ENCODE data around the gene MAPK9.

Gene MAPK9

DNA sequence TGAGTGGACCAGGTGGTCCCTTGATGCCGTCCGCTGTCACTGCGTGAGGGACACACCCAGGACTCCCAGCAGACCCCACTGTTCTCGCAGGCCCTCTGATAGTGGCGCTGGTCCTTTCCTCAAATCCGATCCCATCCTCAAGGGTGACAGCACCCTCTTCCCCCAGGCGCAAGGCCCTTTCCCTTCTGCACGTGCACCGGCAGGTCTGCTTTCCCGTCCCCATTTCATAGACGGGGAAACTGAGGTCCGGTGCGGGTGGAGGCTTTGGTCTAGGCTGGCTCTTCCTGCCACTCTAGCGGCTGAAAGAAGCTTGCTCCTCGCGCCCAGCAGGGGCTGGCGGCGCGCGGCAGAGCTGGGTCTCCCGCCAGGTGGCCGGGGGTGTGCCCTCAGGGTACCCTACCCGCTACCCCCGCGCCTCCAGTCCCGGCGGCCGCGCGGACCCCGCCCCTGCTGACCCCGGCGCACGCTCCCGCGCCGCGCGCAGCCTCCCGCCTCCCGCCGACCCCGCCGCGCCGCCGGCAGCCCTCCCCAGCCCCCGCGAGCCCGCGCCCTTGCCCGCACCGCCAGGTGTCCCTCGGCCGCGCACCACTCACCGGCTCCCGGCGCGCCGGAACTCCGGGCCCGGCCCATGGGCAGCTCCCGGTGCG lies 83.3 kb downstream of the MAPK9 start:
- peak in 2 of 3 donors; percentile 40 to 55 for DNase-seq
- 3% methylated on average over 60 of the region's 65 CpGs for WGBS (ENCODE audit: insufficient coverage)
- POLR2A ChIA-PET: interaction anchor here (0.6 kb wide), 1 partner anchor 784 kb away, joined by 3 read pairs; no protein-coding TSS in a partner anchor

GRCh38 chr5:180208038-180208434 lies 83.8 kb downstream of the MAPK9 start:
- ChIA-PET POLR2A (no interaction called here), CTCF (interaction anchor here (0.7 to 2.4 kb wide), 6 partner anchors 33 to 83 kb away, joined by 3 to 7 read pairs (median 5); no protein-coding TSS in a partner anchor)
- Histone ChIP-seq H3K4me1 (ENCODE audit: control extremely low read depth in 1 of 4, control insufficient read depth in 4 of 4, insufficient read depth in 4 of 4, low read length in 3 of 4) (peaks cover 0 to 21% (median 11%) of the 10 kb centered on the region in 4 experiments), H3K27ac (ENCODE audit: insufficient read depth in 1 of 2, low read depth in 1 of 2, low read length in 2 of 2, poor library complexity in 1 of 2, severe bottlenecking in 2 of 2) (no peak overlapping the region), H3K4me3 (ENCODE audit: control insufficient read depth in 1 of 7, extremely low read depth in 1 of 7, insufficient read depth in 4 of 7, low read depth in 2 of 7, low read length in 6 of 7) (peak overlapping the region in 3 of 7 experiments; percentile 50 to 69 (median 57)), H3K27me3 (replicated peaks in 2 of 5; ENCODE audit: control insufficient read depth in 4 of 5, insufficient read depth in 5 of 5, low read length in 4 of 5) (peaks cover 0 to 26% (median 11%) of the 10 kb centered on the region in 5 experiments), H3K9me3 (ENCODE audit: control extremely low read depth in 1 of 5, control insufficient read depth in 4 of 5, insufficient read depth in 2 of 5, low read depth in 1 of 5, low read length in 4 of 5) (no peaks in the 10 kb centered on the region), H3K36me3 (ENCODE audit: control insufficient read depth in 4 of 4, insufficient read depth in 4 of 4, low read length in 3 of 4) (no peaks in the 10 kb centered on the region)
- 46% methylated on average over 10 of the region's 14 CpGs for WGBS (ENCODE audit: insufficient coverage)
- DNase-seq: no peak

More for the DNA sequence above, 83.3 kb downstream of the MAPK9 start:
- Histone ChIP-seq H3K27ac (ENCODE audit: insufficient read depth in 1 of 2, low read depth in 1 of 2, low read length in 2 of 2, poor library complexity in 1 of 2, severe bottlenecking in 2 of 2) (no peak overlapping the region), H3K36me3 (ENCODE audit: control insufficient read depth in 4 of 4, insufficient read depth in 4 of 4, low read length in 3 of 4) (no peaks in the 10 kb centered on the region), H3K27me3 (replicated peaks in 2 of 5; ENCODE audit: control insufficient read depth in 4 of 5, insufficient read depth in 5 of 5, low read length in 4 of 5) (peaks cover 0 to 26% (median 11%) of the 10 kb centered on the region in 5 experiments), H3K9me3 (ENCODE audit: control extremely low read depth in 1 of 5, control insufficient read depth in 4 of 5, insufficient read depth in 2 of 5, low read depth in 1 of 5, low read length in 4 of 5) (no peaks in the 10 kb centered on the region), H3K4me1 (ENCODE audit: control extremely low read depth in 1 of 4, control insufficient read depth in 4 of 4, insufficient read depth in 4 of 4, low read length in 3 of 4) (peaks cover 0 to 23% (median 11%) of the 10 kb centered on the region in 4 experiments), H3K4me3 (ENCODE audit: control insufficient read depth in 1 of 7, extremely low read depth in 1 of 7, insufficient read depth in 4 of 7, low read depth in 2 of 7, low read length in 6 of 7) (peak overlapping the region in 6 of 7 experiments; percentile 26 to 69 (median 51))
- CTCF ChIA-PET: interaction anchor here (0.7 to 2.4 kb wide), 6 partner anchors 32 to 83 kb away, joined by 3 to 7 read pairs (median 5); no protein-coding TSS in a partner anchor

DNA sequence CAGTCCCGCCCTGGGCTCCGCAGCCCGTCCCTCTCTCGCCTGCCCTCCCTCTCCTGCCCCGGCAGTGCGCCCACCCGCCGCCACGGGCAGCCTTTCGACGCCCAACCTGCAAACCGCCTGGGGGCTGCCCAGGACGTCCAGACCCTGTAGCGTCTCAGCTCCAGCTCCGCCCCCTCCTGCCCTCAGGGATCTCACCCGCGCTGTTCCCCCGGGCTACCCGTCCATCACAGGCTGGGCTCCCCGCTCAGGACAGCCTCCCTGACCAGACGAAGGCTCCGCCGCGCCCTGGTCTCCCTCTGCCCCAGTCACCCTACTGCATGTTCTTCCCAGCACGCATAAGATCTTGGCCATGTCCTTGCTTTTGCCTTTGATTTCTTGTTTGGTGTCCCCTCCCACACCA lies 84.3 kb downstream of the MAPK9 start:
- Histone ChIP-seq H3K27me3 (replicated peaks in 2 of 5; ENCODE audit: control insufficient read depth in 4 of 5, insufficient read depth in 5 of 5, low read length in 4 of 5) (peaks cover 0 to 26% (median 11%) of the 10 kb centered on the region in 5 experiments), H3K36me3 (ENCODE audit: control insufficient read depth in 4 of 4, insufficient read depth in 4 of 4, low read length in 3 of 4) (no peaks in the 10 kb centered on the region), H3K4me3 (ENCODE audit: control insufficient read depth in 1 of 7, extremely low read depth in 1 of 7, insufficient read depth in 4 of 7, low read depth in 2 of 7, low read length in 6 of 7) (no peak overlapping the region), H3K9me3 (ENCODE audit: control extremely low read depth in 1 of 5, control insufficient read depth in 4 of 5, insufficient read depth in 2 of 5, low read depth in 1 of 5, low read length in 4 of 5) (no peaks in the 10 kb centered on the region), H3K27ac (ENCODE audit: insufficient read depth in 1 of 2, low read depth in 1 of 2, low read length in 2 of 2, poor library complexity in 1 of 2, severe bottlenecking in 2 of 2) (no peak overlapping the region), H3K4me1 (ENCODE audit: control extremely low read depth in 1 of 4, control insufficient read depth in 4 of 4, insufficient read depth in 4 of 4, low read length in 3 of 4) (peaks cover 0 to 17% (median 8%) of the 10 kb centered on the region in 4 experiments)
- WGBS (ENCODE audit: insufficient coverage): 61% methylated on average over 24 of the region's 25 CpGs
- DNase-seq: no peak
- ChIA-PET POLR2A (no interaction called here), CTCF (interaction anchor here (0.7 to 2.1 kb wide), 4 partner anchors 74 to 80 kb away, joined by 3 to 7 read pairs (median 3); no protein-coding TSS in a partner anchor)

GRCh38 chr5:180206993-180207392 lies 84.9 kb downstream of the MAPK9 start:
- Histone ChIP-seq H3K4me1 (ENCODE audit: control extremely low read depth in 1 of 4, control insufficient read depth in 4 of 4, insufficient read depth in 4 of 4, low read length in 3 of 4) (peaks cover 0 to 13% (median 8%) of the 10 kb centered on the region in 4 experiments), H3K9me3 (ENCODE audit: control extremely low read depth in 1 of 5, control insufficient read depth in 4 of 5, insufficient read depth in 2 of 5, low read depth in 1 of 5, low read length in 4 of 5) (no peaks in the 10 kb centered on the region), H3K36me3 (ENCODE audit: control insufficient read depth in 4 of 4, insufficient read depth in 4 of 4, low read length in 3 of 4) (no peaks in the 10 kb centered on the region), H3K27ac (ENCODE audit: insufficient read depth in 1 of 2, low read depth in 1 of 2, low read length in 2 of 2, poor library complexity in 1 of 2, severe bottlenecking in 2 of 2) (no peak overlapping the region), H3K4me3 (ENCODE audit: control insufficient read depth in 1 of 7, extremely low read depth in 1 of 7, insufficient read depth in 4 of 7, low read depth in 2 of 7, low read length in 6 of 7) (no peak overlapping the region), H3K27me3 (replicated peaks in 2 of 5; ENCODE audit: control insufficient read depth in 4 of 5, insufficient read depth in 5 of 5, low read length in 4 of 5) (peaks cover 0 to 26% (median 11%) of the 10 kb centered on the region in 5 experiments)
- no peak for DNase-seq
- ChIA-PET CTCF (interaction anchor here (0.7 to 0.9 kb wide), 2 partner anchors 73 to 78 kb away, joined by 3 read pairs; no protein-coding TSS in a partner anchor), POLR2A (no interaction called here)
- WGBS (ENCODE audit: insufficient coverage): 88% methylated on average over 7 of the region's 11 CpGs

GRCh38 chr5:180205916-180206315 lies 86.0 kb downstream of the MAPK9 start:
- Histone ChIP-seq H3K4me1 (ENCODE audit: control extremely low read depth in 1 of 4, control insufficient read depth in 4 of 4, insufficient read depth in 4 of 4, low read length in 3 of 4) (peaks cover 0 to 13% (median 8%) of the 10 kb centered on the region in 4 experiments), H3K27ac (ENCODE audit: insufficient read depth in 1 of 2, low read depth in 1 of 2, low read length in 2 of 2, poor library complexity in 1 of 2, severe bottlenecking in 2 of 2) (no peak overlapping the region), H3K36me3 (ENCODE audit: control insufficient read depth in 4 of 4, insufficient read depth in 4 of 4, low read length in 3 of 4) (no peaks in the 10 kb centered on the region), H3K9me3 (ENCODE audit: control extremely low read depth in 1 of 5, control insufficient read depth in 4 of 5, insufficient read depth in 2 of 5, low read depth in 1 of 5, low read length in 4 of 5) (no peaks in the 10 kb centered on the region), H3K4me3 (ENCODE audit: control insufficient read depth in 1 of 7, extremely low read depth in 1 of 7, insufficient read depth in 4 of 7, low read depth in 2 of 7, low read length in 6 of 7) (no peak overlapping the region), H3K27me3 (replicated peaks in 2 of 5; ENCODE audit: control insufficient read depth in 4 of 5, insufficient read depth in 5 of 5, low read length in 4 of 5) (peaks cover 0 to 26% (median 11%) of the 10 kb centered on the region in 5 experiments)
- POLR2A ChIA-PET: no interaction called here
- no peak for DNase-seq
- no CpG with 5 or more reads among the region's 1 CpG for WGBS (ENCODE audit: insufficient coverage)
- CTCF ChIA-PET: interaction anchor here (0.8 kb wide), 2 partner anchors 11 to 108 kb away, joined by 3 read pairs; no protein-coding TSS in a partner anchor

DNA sequence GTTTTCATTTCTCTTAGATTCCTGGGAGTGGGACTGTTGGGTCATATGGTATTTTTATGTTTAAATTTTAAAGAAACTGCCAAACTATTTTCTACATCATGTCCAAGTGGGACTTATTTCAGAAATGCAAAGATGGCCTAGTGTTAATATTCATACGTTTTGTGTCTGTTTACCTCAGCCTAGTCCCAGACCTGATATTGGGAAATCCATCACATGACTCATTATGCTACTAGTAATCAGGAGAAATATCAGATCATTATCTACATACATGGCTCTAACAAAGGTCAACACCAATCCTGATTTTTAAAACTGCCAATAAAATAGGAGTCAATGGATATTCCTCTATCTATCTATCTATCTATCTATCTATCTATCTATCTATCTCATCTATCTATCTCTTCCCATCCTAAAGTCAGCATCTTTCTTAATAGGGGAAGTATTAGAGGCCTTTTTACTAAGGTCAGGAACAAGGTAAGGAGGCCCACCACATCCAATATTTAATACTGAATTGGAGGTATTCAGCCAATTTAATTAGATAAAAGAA lies 87.5 kb downstream of the MAPK9 start:
- DNase-seq: no peak
- H3K4me1 ChIP-seq (ENCODE audit: control extremely low read depth in 1 of 4, control insufficient read depth in 4 of 4, insufficient read depth in 4 of 4, low read length in 3 of 4): peaks cover 0 to 12% (median 7%) of the 10 kb centered on the region in 4 experiments
- H3K27ac ChIP-seq (ENCODE audit: insufficient read depth in 1 of 2, low read depth in 1 of 2, low read length in 2 of 2, poor library complexity in 1 of 2, severe bottlenecking in 2 of 2): no peak overlapping the region
- ChIA-PET CTCF (interaction anchor here (1.0 kb wide), 1 partner anchor 76 kb away, joined by 3 read pairs; no protein-coding TSS in a partner anchor), POLR2A (no interaction called here)
- no peaks in the 10 kb centered on the region for H3K9me3 ChIP-seq (ENCODE audit: control extremely low read depth in 1 of 5, control insufficient read depth in 4 of 5, insufficient read depth in 2 of 5, low read depth in 1 of 5, low read length in 4 of 5)
- WGBS (ENCODE audit: insufficient coverage): 100% methylated on average over 1 of the region's 1 CpG
- H3K4me3 ChIP-seq (ENCODE audit: control insufficient read depth in 1 of 7, extremely low read depth in 1 of 7, insufficient read depth in 4 of 7, low read depth in 2 of 7, low read length in 6 of 7): no peak overlapping the region
- H3K36me3 ChIP-seq (ENCODE audit: control insufficient read depth in 4 of 4, insufficient read depth in 4 of 4, low read length in 3 of 4): no peaks in the 10 kb centered on the region
- H3K27me3 ChIP-seq (replicated peaks in 2 of 5; ENCODE audit: control insufficient read depth in 4 of 5, insufficient read depth in 5 of 5, low read length in 4 of 5): peaks cover 0 to 26% (median 11%) of the 10 kb centered on the region in 5 experiments
